ENCODE measurements around the gene SETD5. TPM values are rescaled to one million over a fixed set of nuclear protein-coding genes. Genes with fewer than 3 reads are reported as not detected.

The SETD5 gene
- total and polyA plus RNA-seq, 2 experiments from 2014 or later: 143 to 172 TPM

DNA sequence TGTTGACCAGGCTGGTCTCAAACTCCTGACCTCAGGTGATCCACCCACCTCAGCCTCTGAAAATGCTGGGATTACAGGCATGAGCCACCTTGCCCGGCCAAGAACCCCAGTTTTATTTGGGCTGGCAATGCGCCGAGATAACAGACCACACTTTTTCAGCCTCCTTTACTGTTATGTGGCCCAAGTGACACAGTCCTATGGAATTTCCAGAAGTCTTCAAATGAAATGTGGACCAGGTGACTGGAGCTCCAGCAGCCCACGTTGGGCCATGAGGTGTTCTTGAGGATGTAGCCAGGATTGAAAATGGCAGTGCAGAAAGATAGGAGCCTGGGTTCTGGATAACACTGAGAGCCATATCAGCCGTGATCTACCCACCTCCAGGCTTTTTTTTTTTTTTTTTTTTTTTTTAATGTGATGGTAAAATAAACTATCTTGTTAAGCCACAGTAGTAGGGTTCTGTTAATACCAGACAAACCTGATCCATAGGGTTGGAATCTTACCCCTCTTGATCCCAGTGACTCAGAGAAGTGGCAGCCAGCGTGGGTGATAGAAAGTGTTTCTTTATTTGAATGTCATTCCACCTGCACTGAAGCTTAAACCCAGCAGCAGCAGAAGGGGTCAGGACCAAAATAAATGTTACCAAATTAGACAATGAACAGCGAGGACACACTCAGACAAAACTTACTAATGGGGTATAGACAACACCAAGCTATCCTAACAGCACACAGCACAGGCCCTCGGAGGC is 100.6 kb downstream of the SETD5 start (continued):
- TF ChIP-seq ZNF462 (CRISPR knock-in tag; IDR thresholded peaks at IDR 0.05) (no peak), NANOG (IDR thresholded peaks at IDR 0.05; ENCODE audit: borderline replicate concordance) (no peak)
- TF ChIP-seq, protein P1, sequence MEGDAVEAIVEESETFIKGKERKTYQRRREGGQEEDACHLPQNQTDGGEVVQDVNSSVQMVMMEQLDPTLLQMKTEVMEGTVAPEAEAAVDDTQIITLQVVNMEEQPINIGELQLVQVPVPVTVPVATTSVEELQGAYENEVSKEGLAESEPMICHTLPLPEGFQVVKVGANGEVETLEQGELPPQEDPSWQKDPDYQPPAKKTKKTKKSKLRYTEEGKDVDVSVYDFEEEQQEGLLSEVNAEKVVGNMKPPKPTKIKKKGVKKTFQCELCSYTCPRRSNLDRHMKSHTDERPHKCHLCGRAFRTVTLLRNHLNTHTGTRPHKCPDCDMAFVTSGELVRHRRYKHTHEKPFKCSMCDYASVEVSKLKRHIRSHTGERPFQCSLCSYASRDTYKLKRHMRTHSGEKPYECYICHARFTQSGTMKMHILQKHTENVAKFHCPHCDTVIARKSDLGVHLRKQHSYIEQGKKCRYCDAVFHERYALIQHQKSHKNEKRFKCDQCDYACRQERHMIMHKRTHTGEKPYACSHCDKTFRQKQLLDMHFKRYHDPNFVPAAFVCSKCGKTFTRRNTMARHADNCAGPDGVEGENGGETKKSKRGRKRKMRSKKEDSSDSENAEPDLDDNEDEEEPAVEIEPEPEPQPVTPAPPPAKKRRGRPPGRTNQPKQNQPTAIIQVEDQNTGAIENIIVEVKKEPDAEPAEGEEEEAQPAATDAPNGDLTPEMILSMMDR (conservative IDR thresholded peaks at IDR 0.05; ENCODE audit: low read depth in 2 of 2): no peak

GRCh38 chr3:9498781-9499180 is 101.4 kb downstream of the SETD5 start:
- Histone ChIP-seq H3K9me2 (ENCODE audit: insufficient read depth) (no peaks in the 10 kb centered on the region), H3K36me3 (ENCODE audit: insufficient read depth) (no peaks in the 10 kb centered on the region), H3K27me3 (ENCODE audit: insufficient read depth) (peaks cover 41% of the 10 kb centered on the region), H3K4me2 (no peak overlapping the region), H3K4me3 (no peak overlapping the region), H3F3A (replicated peaks; ENCODE audit: low read depth) (no peaks in the 10 kb centered on the region), H3K4me1 (ENCODE audit: insufficient read depth) (no peaks in the 10 kb centered on the region), H3K79me2 (replicated peaks; ENCODE audit: insufficient read depth) (no peaks in the 10 kb centered on the region), H2AFZ (no peak overlapping the region), H3K27ac (ENCODE audit: low read depth) (no peak overlapping the region), H4K20me1 (replicated peaks; ENCODE audit: insufficient read depth) (no peaks in the 10 kb centered on the region)
- Mint-ChIP-seq H3K27ac (no peak overlapping the region), H3K9me3 (no peaks in the 10 kb centered on the region), H3K4me1 (peaks cover 11% of the 10 kb centered on the region), H3K36me3 (ENCODE audit: low read depth) (no peaks in the 10 kb centered on the region; the same call in 2 of the 3 replicates), H3K4me3 (no peak overlapping the region), H3K27me3 (ENCODE audit: insufficient read depth, low read depth, poor library complexity) (peaks cover 23% of the 10 kb centered on the region)
- ATAC-seq: no peak
- no peak for DNase-seq (ENCODE audit: low spot score)
- no peak for TF ChIP-seq NANOG (IDR thresholded peaks at IDR 0.05; ENCODE audit: borderline replicate concordance)
- TF ChIP-seq EZH2phosphoT487 (IDR thresholded peaks at IDR 0.05; ENCODE audit: unreplicated experiment): no peak
- no peak for TF ChIP-seq ZNF114 (CRISPR knock-in tag; IDR thresholded peaks at IDR 0.05)
- TF ChIP-seq POLR2AphosphoS5 (IDR thresholded peaks at IDR 0.05; ENCODE audit: low read depth): no peak
- no peak for TF ChIP-seq STAT1 (IDR thresholded peaks at IDR 0.05; ENCODE audit: unreplicated experiment)
- TF ChIP-seq JUNB (IDR thresholded peaks at IDR 0.05; ENCODE audit: unreplicated experiment): no peak
- no peak for TF ChIP-seq CREB1 (CRISPR knock-in tag; IDR thresholded peaks at IDR 0.05; ENCODE audit: low read depth)
- TF ChIP-seq ZNF331 (CRISPR knock-in tag; IDR thresholded peaks at IDR 0.05; ENCODE audit: low read depth): no peak
- TF ChIP-seq, protein P2, sequence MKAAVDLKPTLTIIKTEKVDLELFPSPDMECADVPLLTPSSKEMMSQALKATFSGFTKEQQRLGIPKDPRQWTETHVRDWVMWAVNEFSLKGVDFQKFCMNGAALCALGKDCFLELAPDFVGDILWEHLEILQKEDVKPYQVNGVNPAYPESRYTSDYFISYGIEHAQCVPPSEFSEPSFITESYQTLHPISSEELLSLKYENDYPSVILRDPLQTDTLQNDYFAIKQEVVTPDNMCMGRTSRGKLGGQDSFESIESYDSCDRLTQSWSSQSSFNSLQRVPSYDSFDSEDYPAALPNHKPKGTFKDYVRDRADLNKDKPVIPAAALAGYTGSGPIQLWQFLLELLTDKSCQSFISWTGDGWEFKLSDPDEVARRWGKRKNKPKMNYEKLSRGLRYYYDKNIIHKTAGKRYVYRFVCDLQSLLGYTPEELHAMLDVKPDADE (IDR thresholded peaks at IDR 0.05): no peak
- TF ChIP-seq EZH2 (IDR thresholded peaks at IDR 0.05; ENCODE audit: low read depth, unreplicated experiment): no peak
- no peak for TF ChIP-seq REST (IDR thresholded peaks at IDR 0.05; ENCODE audit: unreplicated experiment)

All from GM23338 (cell line).